HEK293 (cell line): Measurements from ENCODE around the gene LYZ.

ENCODE experiments used
- ATF2 ChIP-seq: fragments of 450-650 bp; formaldehyde crosslinking; IDR thresholded peaks from 2 replicates; pipeline ENCODE4 v1.5.1; 2016; ENCODE audit warnings: missing biosample characterization, missing genetic modification characterization, low read depth
- BCL11A ChIP-seq: fragments of 450-650 bp; formaldehyde crosslinking; IDR thresholded peaks from 2 replicates; pipeline ENCODE4 v1.5.1; 2016; ENCODE audit warnings: low read depth, missing biosample characterization, missing genetic modification characterization
- HIC1 ChIP-seq: fragments of 450-650 bp; formaldehyde crosslinking; IDR thresholded peaks from 2 replicates; pipeline ENCODE4 v1.5.1; 2016; ENCODE audit warnings: missing biosample characterization, missing genetic modification characterization
- INSM2 ChIP-seq: fragments of 450-650 bp; formaldehyde crosslinking; IDR thresholded peaks from 2 replicates; pipeline ENCODE4 v1.5.1; 2016; ENCODE audit warnings: missing biosample characterization, missing genetic modification characterization
- TCF7L2 ChIP-seq: IDR thresholded peaks from 2 replicates; pipeline ENCODE4 v1.6.1; 2011; ENCODE audit warnings: low read depth, mild to moderate bottlenecking, inconsistent platforms, low read length, moderate library complexity, borderline replicate concordance
- ZBTB1 ChIP-seq: fragments of 450-650 bp; formaldehyde crosslinking; IDR thresholded peaks from 2 replicates; pipeline ENCODE4 v1.5.1; 2016; ENCODE audit warnings: missing biosample characterization, missing genetic modification characterization
- ZNF19 ChIP-seq: fragments of 450-650 bp; formaldehyde crosslinking; IDR thresholded peaks from 2 replicates; pipeline ENCODE4; 2016; ENCODE audit warnings: missing biosample characterization, missing genetic modification characterization, low read depth
- ZSCAN16 ChIP-seq: fragments of 450-650 bp; formaldehyde crosslinking; IDR thresholded peaks from 2 replicates; pipeline ENCODE4 v1.5.1; 2016; ENCODE audit warnings: missing biosample characterization, missing genetic modification characterization
- TF ChIP-seq, protein P1 (sequence below): fragments of 450-650 bp; formaldehyde crosslinking; IDR thresholded peaks from 2 replicates; pipeline ENCODE4 v1.5.1; 2016; ENCODE audit warnings: missing biosample characterization, missing genetic modification characterization

GRCh38 chr12:69334158-69334557 is 14.0 kb upstream of the LYZ start:
- no peak for TF ChIP-seq ATF2 (tag by site-specific recombination)
- TF ChIP-seq ZSCAN16 = no peak
- TF ChIP-seq HIC1 = no peak
- TF ChIP-seq BCL11A (tag by site-specific recombination) = no peak
- TF ChIP-seq, protein P1, sequence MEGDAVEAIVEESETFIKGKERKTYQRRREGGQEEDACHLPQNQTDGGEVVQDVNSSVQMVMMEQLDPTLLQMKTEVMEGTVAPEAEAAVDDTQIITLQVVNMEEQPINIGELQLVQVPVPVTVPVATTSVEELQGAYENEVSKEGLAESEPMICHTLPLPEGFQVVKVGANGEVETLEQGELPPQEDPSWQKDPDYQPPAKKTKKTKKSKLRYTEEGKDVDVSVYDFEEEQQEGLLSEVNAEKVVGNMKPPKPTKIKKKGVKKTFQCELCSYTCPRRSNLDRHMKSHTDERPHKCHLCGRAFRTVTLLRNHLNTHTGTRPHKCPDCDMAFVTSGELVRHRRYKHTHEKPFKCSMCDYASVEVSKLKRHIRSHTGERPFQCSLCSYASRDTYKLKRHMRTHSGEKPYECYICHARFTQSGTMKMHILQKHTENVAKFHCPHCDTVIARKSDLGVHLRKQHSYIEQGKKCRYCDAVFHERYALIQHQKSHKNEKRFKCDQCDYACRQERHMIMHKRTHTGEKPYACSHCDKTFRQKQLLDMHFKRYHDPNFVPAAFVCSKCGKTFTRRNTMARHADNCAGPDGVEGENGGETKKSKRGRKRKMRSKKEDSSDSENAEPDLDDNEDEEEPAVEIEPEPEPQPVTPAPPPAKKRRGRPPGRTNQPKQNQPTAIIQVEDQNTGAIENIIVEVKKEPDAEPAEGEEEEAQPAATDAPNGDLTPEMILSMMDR (tag by site-specific recombination) = no peak
- no peak for TF ChIP-seq TCF7L2
- TF ChIP-seq INSM2 = no peak
- no peak for TF ChIP-seq ZNF19 (tag by site-specific recombination)
- TF ChIP-seq ZBTB1 (tag by site-specific recombination) = no peak
